ENCODE results near the gene HOXD11. TPM values are rescaled to one million over a fixed set of nuclear protein-coding genes. Genes with fewer than 3 reads are reported as not detected.

HOXD11 gene
- total and polyA plus RNA-seq, 2 of the 13 experiments (the other 11 are each of a cell fraction or from before 2014, with no cell fraction given), result not detected

DNA sequence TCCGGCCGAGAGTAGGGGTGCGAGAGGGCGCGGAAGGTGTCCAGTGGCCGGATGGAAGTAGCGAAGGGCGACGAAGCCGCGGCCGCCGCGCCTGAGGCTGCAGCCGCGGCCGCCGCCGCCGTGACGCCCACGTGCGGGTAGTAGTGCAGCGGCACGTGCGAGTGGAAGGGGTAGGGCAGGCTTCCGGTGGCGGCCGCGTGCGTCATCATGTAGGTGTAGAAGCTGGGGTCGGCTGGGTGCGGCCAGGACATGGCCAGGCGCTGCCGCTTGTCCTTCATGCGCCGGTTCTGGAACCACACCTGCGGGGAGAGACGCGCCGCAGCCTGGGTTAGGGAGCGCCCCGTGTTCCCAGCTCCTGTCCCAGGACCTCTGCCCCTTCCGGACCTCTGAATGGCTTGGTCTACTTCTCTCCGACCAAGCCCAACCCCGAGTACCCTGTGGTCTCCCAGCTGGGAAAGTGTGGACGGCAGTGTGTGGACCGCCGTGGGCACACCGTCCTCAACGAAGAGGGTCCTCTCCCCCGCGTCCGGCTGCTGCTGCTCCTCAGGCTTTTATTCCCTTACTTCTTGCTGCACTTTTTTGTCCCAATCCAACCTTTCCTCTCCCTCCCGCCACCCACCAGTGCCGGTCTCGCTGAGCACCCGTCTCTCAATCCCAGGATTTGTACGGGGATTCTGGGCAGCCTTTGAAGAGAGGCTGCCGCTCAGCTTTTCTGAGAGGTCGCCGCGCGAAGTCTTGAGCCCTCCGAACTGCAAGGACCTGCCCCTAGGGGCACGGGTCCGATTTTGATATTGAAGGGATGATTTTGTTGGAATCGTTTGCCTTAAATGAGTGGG, 26.3 kb upstream of the HOXD11 start:
- peaks cover 4 to 74% of the 10 kb centered on the region in 2 experiments; a peak in 4 of 5 replicates for H3K27me3 ChIP-seq (ENCODE audit: control insufficient read depth in 1 of 2, insufficient read depth in 2 of 2, low read length in 2 of 2)

DNA sequence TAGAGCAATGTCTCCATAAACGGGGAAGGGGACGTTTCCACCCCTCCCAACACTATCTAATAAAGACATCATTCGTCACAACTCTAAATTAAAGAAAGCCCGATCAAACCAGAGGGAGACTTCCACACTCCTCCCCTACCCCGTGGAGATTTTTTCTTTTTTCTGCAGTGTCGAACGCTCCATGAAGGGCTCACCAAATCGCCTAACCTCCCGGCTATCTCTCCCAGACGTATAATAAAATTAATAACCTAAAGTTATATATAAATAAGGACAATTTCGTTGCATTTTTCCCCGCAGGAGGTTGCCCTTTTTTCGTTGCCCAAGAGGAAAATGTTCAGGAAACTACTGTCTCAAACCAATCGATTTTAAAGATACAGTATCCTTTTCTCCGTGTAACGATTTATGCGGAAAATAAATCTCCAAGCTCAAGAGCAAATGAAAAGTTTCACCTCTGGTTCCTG, 25.7 kb upstream of the HOXD11 start:
- CTCF ChIA-PET (ENCODE audit: low intra/inter-chr PET ratio, low total read pairs), result no interaction called here
- TF ChIP-seq MEF2D (CRISPR knock-in tag; IDR thresholded peaks at IDR 0.05) (no peak), ZNF251 (CRISPR knock-in tag; IDR thresholded peaks at IDR 0.05) (no peak), RBAK (CRISPR knock-in tag; IDR thresholded peaks at IDR 0.05) (no peak)
- TF ChIP-seq, protein P1, sequence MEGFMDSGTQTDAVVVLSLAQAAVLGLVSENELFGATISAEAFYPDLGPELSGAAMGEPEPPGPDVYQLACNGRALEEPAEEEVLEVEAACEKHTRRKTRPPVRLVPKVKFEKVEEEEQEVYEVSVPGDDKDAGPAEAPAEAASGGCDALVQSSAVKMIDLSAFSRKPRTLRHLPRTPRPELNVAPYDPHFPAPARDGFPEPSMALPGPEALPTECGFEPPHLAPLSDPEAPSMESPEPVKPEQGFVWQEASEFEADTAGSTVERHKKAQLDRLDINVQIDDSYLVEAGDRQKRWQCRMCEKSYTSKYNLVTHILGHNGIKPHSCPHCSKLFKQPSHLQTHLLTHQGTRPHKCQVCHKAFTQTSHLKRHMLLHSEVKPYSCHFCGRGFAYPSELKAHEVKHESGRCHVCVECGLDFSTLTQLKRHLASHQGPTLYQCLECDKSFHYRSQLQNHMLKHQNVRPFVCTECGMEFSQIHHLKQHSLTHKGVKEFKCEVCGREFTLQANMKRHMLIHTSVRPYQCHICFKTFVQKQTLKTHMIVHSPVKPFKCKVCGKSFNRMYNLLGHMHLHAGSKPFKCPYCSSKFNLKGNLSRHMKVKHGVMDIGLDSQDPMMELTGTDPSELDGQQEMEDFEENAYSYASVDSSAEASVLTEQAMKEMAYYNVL (CRISPR knock-in tag; IDR thresholded peaks at IDR 0.05; ENCODE audit: borderline replicate concordance), result no peak
- TF ChIP-seq, protein P2, sequence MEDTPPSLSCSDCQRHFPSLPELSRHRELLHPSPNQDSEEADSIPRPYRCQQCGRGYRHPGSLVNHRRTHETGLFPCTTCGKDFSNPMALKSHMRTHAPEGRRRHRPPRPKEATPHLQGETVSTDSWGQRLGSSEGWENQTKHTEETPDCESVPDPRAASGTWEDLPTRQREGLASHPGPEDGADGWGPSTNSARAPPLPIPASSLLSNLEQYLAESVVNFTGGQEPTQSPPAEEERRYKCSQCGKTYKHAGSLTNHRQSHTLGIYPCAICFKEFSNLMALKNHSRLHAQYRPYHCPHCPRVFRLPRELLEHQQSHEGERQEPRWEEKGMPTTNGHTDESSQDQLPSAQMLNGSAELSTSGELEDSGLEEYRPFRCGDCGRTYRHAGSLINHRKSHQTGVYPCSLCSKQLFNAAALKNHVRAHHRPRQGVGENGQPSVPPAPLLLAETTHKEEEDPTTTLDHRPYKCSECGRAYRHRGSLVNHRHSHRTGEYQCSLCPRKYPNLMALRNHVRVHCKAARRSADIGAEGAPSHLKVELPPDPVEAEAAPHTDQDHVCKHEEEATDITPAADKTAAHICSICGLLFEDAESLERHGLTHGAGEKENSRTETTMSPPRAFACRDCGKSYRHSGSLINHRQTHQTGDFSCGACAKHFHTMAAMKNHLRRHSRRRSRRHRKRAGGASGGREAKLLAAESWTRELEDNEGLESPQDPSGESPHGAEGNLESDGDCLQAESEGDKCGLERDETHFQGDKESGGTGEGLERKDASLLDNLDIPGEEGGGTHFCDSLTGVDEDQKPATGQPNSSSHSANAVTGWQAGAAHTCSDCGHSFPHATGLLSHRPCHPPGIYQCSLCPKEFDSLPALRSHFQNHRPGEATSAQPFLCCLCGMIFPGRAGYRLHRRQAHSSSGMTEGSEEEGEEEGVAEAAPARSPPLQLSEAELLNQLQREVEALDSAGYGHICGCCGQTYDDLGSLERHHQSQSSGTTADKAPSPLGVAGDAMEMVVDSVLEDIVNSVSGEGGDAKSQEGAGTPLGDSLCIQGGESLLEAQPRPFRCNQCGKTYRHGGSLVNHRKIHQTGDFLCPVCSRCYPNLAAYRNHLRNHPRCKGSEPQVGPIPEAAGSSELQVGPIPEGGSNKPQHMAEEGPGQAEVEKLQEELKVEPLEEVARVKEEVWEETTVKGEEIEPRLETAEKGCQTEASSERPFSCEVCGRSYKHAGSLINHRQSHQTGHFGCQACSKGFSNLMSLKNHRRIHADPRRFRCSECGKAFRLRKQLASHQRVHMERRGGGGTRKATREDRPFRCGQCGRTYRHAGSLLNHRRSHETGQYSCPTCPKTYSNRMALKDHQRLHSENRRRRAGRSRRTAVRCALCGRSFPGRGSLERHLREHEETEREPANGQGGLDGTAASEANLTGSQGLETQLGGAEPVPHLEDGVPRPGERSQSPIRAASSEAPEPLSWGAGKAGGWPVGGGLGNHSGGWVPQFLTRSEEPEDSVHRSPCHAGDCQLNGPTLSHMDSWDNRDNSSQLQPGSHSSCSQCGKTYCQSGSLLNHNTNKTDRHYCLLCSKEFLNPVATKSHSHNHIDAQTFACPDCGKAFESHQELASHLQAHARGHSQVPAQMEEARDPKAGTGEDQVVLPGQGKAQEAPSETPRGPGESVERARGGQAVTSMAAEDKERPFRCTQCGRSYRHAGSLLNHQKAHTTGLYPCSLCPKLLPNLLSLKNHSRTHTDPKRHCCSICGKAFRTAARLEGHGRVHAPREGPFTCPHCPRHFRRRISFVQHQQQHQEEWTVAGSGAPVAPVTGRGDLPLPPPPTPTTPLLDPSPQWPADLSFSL (CRISPR knock-in tag; IDR thresholded peaks at IDR 0.05), result no peak

More for the DNA sequence above, 26.3 kb upstream of the HOXD11 start:
- H3K36me3 ChIP-seq (replicated peaks in 1 of 2; ENCODE audit: control insufficient read depth in 1 of 2, insufficient read depth in 2 of 2, low read length in 2 of 2), result no peaks in the 10 kb centered on the region
- H3K4me1 ChIP-seq (ENCODE audit: insufficient read depth, low read length), result peaks cover 3% of the 10 kb centered on the region; the same call in 1 of the 2 replicates
- BruUV-seq (replicated peaks), result no TSS peak
- no peak for FAIRE-seq
- no peaks in the 10 kb centered on the region for H3K9me3 ChIP-seq (ENCODE audit: low read length)
- WGBS (ENCODE audit: low lambda C conversion rate), result 86% methylated on average over 60 of the region's 68 CpGs
- intact Hi-C loops (cut with micrococcal nuclease; ENCODE audit: unreplicated experiment), result no loop called here
- ChIA-PET POLR2A (no interaction called here), CTCF (ENCODE audit: low intra/inter-chr PET ratio, low total read pairs) (interaction anchor here (0.9 kb wide), 1 partner anchor 391 kb away, joined by 5 read pairs; no protein-coding TSS in a partner anchor)
- no peak overlapping the region for H3K27ac ChIP-seq (ENCODE audit: extremely low read length, insufficient read depth, low read length)
- H4K20me1 ChIP-seq (ENCODE audit: insufficient read depth, low read length), result no peaks in the 10 kb centered on the region
- no peak overlapping the region for H3K4me2 ChIP-seq (ENCODE audit: low read depth, low read length)
- no peaks in the 10 kb centered on the region for H3K79me2 ChIP-seq (ENCODE audit: insufficient read depth, low read length)
- H3K4me3 ChIP-seq (replicated peaks in 1 of 3; ENCODE audit: insufficient read depth in 1 of 3, low read depth in 2 of 3, low read length in 3 of 3), result no peak overlapping the region
- in situ Hi-C loops (cut with HindIII; ENCODE audit: extremely low pct_ligation_motif_present, low pct_unique_long_range_greater_than_20kb), result no loop called here
- TF ChIP-seq HOXA5 (CRISPR knock-in tag; IDR thresholded peaks at IDR 0.05) (no peak), FOXJ3 (CRISPR knock-in tag; IDR thresholded peaks at IDR 0.05; ENCODE audit: borderline replicate concordance) (no peak), ATF7 (IDR thresholded peaks at IDR 0.05) (no peak), ATF7 (CRISPR knock-in tag; IDR thresholded peaks at IDR 0.05) (no peak), SETDB1 (CRISPR knock-in tag; IDR thresholded peaks at IDR 0.05; ENCODE audit: borderline replicate concordance) (no peak), AHR (CRISPR knock-in tag; IDR thresholded peaks at IDR 0.05) (no peak), ZNF773 (CRISPR knock-in tag; IDR thresholded peaks at IDR 0.05; ENCODE audit: borderline replicate concordance) (no peak), NFE2 (CRISPR knock-in tag; IDR thresholded peaks at IDR 0.05) (no peak), ZNF619 (CRISPR knock-in tag; IDR thresholded peaks at IDR 0.05) (no peak), ZSCAN12 (CRISPR knock-in tag; IDR thresholded peaks at IDR 0.05) (no peak)
- H3K9ac ChIP-seq (ENCODE audit: insufficient read depth, low read depth, low read length), result no peak overlapping the region
- no peak overlapping the region for H2AFZ ChIP-seq (ENCODE audit: low read length)
- DNase-seq (ENCODE audit: low spot score), result no peak
- no peak for ATAC-seq

More for the DNA sequence above, 25.7 kb upstream of the HOXD11 start:
- no TSS peak for BruUV-seq (replicated peaks)
- Histone ChIP-seq H3K36me3 (replicated peaks in 1 of 2; ENCODE audit: control insufficient read depth in 1 of 2, insufficient read depth in 2 of 2, low read length in 2 of 2) (no peaks in the 10 kb centered on the region), H2AFZ (ENCODE audit: low read length) (no peak overlapping the region), H3K27ac (ENCODE audit: extremely low read length, insufficient read depth, low read length) (no peak overlapping the region), H4K20me1 (ENCODE audit: insufficient read depth, low read length) (no peaks in the 10 kb centered on the region), H3K9me3 (ENCODE audit: low read length) (no peaks in the 10 kb centered on the region), H3K4me2 (ENCODE audit: low read depth, low read length) (no peak overlapping the region), H3K79me2 (ENCODE audit: insufficient read depth, low read length) (no peaks in the 10 kb centered on the region), H3K4me3 (replicated peaks in 1 of 3; ENCODE audit: insufficient read depth in 1 of 3, low read depth in 2 of 3, low read length in 3 of 3) (no peak overlapping the region), H3K27me3 (ENCODE audit: control insufficient read depth in 1 of 2, insufficient read depth in 2 of 2, low read length in 2 of 2) (peaks cover 7 to 74% of the 10 kb centered on the region in 2 experiments; a peak in 4 of 5 replicates), H3K4me1 (ENCODE audit: insufficient read depth, low read length) (peaks cover 9% of the 10 kb centered on the region; the same call in 1 of the 2 replicates), H3K9ac (ENCODE audit: insufficient read depth, low read depth, low read length) (no peak overlapping the region)
- DNase-seq (ENCODE audit: low spot score) (no peak), ATAC-seq (no peak), FAIRE-seq (no peak)
- 44% methylated on average over 17 of the region's 17 CpGs for WGBS (ENCODE audit: low lambda C conversion rate)
- in situ Hi-C loops (cut with HindIII; ENCODE audit: extremely low pct_ligation_motif_present, low pct_unique_long_range_greater_than_20kb), result no loop called here
- intact Hi-C loops (cut with micrococcal nuclease; ENCODE audit: unreplicated experiment), result no loop called here
- POLR2A ChIA-PET, result no interaction called here
